RPMI8226 (cell line): ENCODE data around the gene LTB.

Experiments used
- DNase-seq: peaks from one replicate; pipeline ENCODE4 v3.0.0-alpha.2; 2015

LTB gene

GRCh38 chr6:31575335-31575901, 6.8 kb downstream of the LTB start, which contains the start of gene TNF:
TNF (plus strand) TSS chr6:31575565; CDS start chr6:31575742, 177 bp downstream.
- no peak for DNase-seq

DNA sequence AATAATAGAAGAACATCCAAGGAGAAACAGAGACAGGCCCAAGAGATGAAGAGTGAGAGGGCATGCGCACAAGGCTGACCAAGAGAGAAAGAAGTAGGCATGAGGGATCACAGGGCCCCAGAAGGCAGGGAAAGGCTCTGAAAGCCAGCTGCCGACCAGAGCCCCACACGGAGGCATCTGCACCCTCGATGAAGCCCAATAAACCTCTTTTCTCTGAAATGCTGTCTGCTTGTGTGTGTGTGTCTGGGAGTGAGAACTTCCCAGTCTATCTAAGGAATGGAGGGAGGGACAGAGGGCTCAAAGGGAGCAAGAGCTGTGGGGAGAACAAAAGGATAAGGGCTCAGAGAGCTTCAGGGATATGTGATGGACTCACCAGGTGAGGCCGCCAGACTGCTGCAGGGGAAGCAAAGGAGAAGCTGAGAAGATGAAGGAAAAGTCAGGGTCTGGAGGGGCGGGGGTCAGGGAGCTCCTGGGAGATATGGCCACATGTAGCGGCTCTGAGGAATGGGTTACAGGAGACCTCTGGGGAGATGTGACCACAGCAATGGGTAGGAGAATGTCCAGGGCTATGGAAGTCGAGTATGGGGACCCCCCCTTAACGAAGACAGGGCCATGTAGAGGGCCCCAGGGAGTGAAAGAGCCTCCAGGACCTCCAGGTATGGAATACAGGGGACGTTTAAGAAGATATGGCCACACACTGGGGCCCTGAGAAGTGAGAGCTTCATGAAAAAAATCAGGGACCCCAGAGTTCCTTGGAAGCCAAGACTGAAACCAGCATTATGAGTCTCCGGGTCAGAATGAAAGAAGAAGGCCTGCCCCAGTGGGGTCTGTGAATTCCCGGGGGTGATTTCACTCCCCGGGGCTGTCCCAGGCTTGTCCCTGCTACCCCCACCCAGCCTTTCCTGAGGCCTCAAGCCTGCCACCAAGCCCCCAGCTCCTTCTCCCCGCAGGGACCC, 7.8 kb downstream of the LTB start:
- no peak for DNase-seq

DNA sequence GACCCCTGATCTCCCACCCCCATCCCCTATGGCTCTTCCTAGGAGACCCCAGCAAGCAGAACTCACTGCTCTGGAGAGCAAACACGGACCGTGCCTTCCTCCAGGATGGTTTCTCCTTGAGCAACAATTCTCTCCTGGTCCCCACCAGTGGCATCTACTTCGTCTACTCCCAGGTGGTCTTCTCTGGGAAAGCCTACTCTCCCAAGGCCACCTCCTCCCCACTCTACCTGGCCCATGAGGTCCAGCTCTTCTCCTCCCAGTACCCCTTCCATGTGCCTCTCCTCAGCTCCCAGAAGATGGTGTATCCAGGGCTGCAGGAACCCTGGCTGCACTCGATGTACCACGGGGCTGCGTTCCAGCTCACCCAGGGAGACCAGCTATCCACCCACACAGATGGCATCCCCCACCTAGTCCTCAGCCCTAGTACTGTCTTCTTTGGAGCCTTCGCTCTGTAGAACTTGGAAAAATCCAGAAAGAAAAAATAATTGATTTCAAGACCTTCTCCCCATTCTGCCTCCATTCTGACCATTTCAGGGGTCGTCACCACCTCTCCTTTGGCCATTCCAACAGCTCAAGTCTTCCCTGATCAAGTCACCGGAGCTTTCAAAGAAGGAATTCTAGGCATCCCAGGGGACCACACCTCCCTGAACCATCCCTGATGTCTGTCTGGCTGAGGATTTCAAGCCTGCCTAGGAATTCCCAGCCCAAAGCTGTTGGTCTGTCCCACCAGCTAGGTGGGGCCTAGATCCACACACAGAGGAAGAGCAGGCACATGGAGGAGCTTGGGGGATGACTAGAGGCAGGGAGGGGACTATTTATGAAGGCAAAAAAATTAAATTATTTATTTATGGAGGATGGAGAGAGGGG, 8.8 kb downstream of the LTB start:
- DNase-seq: no peak

- no peak for DNase-seq
These were observed 9.9 kb downstream of the LTB start, which contains the start of gene LTA for GRCh38 chr6:31572041-31572911. LTA (plus strand) TSS chr6:31572289; CDS start chr6:31572743, 454 bp downstream.

DNA sequence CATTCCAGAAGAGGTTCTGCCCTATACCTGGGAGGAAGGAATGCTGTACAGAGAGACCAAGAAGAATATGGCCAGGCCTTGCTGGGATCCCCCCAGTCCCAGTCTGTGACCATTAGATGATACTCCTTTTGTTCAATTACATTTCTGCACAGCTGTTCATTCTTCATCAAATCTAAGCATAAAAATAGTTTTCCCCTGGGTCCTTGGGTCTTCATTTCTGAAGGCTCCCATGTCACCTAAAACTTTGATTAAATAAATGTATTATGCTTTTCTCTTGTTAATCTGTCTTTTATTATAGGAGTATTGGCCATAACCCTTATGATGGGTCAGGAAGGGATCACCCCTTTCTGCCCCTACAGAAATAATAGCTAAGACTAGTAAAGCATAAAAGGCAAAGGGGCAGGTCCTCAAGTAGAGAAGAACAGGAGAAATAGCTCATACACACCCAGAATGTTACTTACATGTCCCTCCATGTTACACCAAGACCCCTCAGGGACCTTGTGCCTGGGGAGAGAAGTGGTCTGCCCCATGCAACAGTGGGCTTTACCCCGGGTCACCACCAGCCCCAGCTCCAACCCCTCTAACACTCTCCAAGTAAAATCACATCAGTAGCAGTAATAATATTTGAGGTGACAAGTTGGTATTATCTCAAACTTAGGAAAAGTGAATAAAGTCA, 12.2 kb downstream of the LTB start:
- DNase-seq: no peak

GRCh38 chr6:31568537-31568961, 13.7 kb downstream of the LTB start:
- DNase-seq: peak; percentile 74

GRCh38 chr6:31567531-31568370, 14.5 kb downstream of the LTB start:
- DNase-seq: peak; percentile 10

DNA sequence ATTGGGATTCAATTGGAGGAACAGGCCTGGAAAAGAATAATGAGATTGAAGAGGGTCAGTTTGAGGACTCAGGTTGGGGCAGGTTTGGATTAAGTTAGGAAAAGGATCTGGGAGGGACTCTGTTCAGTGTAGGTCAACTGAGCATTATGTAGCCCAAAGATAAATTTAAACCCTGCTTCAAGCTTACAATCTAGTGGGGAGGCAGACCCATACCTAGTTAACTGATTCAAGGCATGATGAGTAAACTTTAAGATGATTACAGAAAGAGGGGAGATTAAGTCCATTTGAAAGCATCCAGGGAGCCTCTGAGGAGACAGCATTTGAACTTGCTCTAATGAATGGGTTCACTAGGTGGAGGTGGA, 21.5 kb downstream of the LTB start:
- DNase-seq: no peak

DNA sequence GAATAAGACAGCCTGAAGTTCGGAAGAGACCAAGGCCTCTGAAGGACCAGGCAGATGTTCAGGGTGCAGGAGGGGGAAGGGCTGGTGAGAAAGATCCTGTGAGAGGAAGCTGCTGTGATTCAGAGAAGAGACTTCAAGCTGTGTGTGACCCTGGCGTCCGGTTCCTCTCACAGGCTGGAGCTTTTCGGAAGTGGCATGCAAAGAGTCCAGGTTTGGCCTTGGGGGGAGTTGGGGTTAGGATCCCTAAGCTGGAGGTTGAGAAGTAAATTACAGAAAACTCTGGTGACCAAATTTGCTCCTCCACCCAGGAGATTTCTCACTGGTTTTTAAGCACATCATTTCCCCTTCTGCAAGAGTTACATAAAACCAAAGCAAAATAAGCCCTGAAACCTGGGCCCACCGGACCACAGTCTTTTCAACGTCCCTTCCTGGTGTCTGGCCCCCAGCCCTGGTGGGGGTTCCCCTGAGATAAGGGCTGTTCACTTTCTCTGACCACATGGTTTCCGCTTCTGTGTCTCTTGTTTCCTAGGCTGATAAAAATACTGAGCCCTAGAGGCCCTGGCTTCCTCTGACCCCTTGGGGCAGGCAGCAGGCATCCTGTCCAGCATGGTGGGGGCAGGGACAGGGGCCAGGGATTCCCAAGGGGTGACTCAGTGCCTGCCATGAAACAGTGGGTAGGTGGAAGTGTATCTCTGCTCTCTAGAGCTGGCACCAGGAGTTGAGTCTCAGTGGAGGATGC, 22.1 kb downstream of the LTB start:
- DNase-seq: no peak

GRCh38 chr6:31559606-31559957, 22.6 kb downstream of the LTB start:
- no peak for DNase-seq

GRCh38 chr6:31558631-31559500, 23.4 kb downstream of the LTB start:
- no peak for DNase-seq

DNA sequence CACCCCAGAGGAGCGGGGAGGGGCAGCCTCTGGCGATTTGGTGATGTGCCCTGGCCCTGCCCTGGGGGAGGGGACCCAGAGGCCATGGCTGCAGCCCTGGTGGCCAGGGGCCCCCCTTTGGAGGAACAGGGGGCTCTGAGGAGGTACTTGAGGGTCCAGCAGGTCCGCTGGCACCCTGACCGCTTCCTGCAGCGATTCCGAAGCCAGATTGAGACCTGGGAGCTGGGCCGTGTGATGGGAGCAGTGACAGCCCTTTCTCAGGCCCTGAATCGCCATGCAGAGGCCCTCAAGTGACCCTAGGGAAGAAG, 24.0 kb downstream of the LTB start:
- DNase-seq: no peak

DNA sequence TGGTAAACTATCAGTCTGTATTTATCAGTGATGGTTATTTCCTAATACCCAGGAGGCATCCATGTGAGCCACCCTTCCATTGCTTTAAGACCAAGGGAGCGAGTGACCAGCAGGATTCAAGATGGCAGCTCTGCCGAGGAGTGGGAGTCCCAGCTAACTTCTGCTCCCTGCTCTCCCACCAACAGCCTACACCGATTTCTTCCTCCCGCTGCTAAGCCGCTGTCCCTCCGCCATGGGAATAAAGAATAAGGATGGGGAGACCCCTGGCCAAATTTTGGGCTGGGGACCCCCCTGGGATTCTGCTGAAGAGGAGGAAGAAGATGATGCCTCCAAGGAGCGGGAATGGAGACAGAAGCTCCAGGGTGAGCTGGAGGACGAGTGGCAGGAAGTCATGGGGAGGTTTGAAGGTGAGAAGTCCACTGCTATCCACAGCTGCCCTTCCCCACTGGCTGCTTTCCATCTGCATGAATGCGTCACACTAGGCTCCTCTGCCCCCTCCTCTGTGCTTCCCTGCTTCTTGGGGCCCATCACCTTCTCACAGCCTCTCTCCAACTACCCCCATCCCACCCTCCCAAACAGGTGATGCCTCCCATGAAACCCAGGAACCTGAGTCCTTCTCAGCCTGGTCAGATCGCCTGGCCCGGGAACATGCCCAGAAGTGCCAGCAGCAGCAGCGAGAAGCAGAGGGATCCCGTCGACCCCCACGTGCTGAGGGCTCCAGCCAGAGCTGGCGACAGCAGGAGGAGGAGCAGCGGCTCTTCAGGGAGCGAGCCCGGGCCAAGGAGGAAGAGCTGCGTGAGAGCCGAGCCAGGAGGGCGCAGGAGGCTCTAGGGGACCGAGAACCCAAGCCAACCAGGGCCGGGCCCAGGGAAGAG, 24.5 kb downstream of the LTB start:
- no peak for DNase-seq

DNA sequence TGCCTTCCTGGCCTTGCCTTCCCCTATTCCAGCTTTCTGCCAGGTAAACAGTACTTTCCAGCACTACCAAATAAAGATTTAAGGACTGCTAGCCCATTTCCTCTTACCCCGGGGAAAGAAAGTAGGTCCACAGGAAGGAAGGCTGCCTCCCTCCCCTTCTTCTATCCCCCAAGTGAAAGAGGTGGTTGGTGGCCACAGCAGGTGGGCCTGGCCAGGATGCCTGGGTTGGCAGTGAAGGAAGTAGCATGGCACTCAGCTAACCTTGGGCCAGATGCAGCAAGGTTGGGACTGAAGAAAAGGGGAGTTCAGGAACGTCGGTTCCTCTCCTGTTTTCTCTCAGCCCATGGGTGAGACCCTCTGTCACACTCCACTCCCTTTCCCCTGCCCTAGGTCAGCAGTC, 25.9 kb downstream of the LTB start:
- no peak for DNase-seq

GRCh38 chr6:31551371-31551770, 30.9 kb downstream of the LTB start:
- DNase-seq: peak; percentile 33

GRCh38 chr6:31548544-31548873, 33.7 kb downstream of the LTB start:
- DNase-seq: no peak

DNA sequence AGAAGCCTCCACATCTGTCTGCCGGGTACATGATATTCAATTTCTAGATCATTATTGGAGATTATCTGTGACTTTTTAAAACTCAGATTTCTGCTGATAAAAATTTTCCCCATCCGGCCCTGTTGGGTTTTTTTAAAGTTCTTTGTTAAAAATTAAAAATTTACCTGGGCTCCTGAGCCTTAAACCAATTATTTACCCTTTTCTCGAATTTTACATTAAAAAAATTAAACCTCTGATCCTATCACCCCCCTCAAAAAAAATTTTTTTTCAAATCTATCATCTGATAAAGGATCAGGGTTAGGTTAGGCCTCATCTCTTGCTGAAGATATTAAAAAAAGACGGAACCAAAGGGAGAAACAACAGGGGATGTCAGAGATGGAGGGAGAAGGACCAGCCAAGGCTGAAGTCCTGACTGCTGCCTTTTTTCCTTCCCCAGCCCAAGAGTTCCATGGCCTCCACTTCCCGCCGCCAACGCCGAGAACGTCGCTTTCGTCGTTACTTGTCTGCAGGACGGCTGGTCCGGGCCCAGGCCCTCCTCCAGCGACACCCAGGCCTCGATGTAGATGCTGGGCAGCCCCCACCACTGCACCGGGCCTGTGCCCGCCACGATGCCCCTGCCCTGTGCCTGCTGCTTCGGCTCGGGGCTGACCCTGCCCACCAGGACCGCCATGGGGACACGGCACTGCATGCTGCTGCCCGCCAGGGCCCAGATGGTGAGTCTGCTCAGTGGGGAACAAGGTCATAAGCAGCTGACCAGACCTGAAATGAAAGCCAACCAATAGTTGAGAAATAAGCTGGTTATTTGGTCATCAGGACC, 34.3 kb downstream of the LTB start:
- no peak for DNase-seq
